SU-DHL-6 (cell line): ENCODE data around the gene CYBA.

Source experiments
- EZH2phosphoT487 ChIP-seq: fragments of 200-600 bp; sonication (generic), shearing (Covaris generic); conservative IDR thresholded peaks from 2 replicates; pipeline ENCODE4 v1.6.1; 2018; ENCODE audit warnings: mild to moderate bottlenecking, antibody characterized with exemption, low read length, moderate library complexity, mixed read lengths
- TF ChIP-seq, protein P1 (sequence below): fragments of 200-600 bp; sonication (generic); IDR thresholded peaks from one replicate; pipeline ENCODE4 v1.5.1; 2017; ENCODE audit warnings: antibody characterized with exemption, mild to moderate bottlenecking, low read length, moderate library complexity; ENCODE audit not compliant: insufficient read depth, poor library complexity, severe bottlenecking

DNA sequence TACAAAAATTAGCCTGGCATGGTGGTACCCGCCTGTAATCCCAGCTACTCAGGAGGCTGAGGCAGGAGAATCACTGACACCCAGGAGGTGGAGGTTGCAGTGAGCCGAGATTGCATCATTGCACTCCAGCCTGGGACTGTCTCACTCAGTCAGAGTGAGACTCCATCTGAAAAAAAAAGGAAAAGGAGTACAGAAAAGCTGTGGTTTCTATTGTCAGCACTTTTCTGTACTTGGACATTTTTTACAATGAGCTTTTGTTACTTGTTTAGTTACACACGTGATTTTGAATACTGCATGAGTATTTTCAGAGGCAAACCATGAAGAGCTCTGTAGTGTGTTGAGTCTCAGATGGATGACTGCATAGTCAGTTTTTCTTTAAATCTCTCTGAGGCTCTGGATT, 54.4 kb downstream of the CYBA start:
- TF ChIP-seq, protein P1, sequence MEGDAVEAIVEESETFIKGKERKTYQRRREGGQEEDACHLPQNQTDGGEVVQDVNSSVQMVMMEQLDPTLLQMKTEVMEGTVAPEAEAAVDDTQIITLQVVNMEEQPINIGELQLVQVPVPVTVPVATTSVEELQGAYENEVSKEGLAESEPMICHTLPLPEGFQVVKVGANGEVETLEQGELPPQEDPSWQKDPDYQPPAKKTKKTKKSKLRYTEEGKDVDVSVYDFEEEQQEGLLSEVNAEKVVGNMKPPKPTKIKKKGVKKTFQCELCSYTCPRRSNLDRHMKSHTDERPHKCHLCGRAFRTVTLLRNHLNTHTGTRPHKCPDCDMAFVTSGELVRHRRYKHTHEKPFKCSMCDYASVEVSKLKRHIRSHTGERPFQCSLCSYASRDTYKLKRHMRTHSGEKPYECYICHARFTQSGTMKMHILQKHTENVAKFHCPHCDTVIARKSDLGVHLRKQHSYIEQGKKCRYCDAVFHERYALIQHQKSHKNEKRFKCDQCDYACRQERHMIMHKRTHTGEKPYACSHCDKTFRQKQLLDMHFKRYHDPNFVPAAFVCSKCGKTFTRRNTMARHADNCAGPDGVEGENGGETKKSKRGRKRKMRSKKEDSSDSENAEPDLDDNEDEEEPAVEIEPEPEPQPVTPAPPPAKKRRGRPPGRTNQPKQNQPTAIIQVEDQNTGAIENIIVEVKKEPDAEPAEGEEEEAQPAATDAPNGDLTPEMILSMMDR: no peak
- TF ChIP-seq EZH2phosphoT487: no peak
